Measurements from ENCODE around the gene WDR41.

Gene WDR41

DNA sequence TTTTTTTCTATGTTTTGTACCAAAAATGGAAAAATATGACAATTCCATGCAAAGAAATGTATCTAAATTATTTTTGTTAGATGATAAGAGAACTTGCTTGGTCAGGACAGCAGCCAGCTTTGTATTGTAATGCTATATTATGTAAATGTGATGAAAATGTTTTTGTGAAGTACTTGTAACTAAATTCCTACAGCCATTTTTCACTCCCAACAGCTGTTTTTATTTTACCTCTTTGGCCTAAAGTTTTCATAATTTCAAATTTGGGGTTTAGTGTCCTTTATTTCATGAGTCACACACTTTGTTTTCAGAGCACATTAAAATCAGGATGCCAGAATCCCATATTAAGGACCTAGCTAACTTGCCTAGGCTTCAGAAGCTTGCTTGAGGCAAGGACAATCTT is 64.1 kb downstream of the WDR41 start:
- H3K4me3 ChIP-seq (ENCODE audit: low read depth, low read length), result no peak overlapping the region
- CTCF ChIA-PET, result interaction anchor here (1.7 kb wide), 1 partner anchor 9 kb away, joined by 6 read pairs; no protein-coding TSS in a partner anchor
- no peak for DNase-seq (ENCODE audit: low read depth, low spot score)
- POLR2A ChIA-PET, result no interaction called here
- TF ChIP-seq, protein P1, sequence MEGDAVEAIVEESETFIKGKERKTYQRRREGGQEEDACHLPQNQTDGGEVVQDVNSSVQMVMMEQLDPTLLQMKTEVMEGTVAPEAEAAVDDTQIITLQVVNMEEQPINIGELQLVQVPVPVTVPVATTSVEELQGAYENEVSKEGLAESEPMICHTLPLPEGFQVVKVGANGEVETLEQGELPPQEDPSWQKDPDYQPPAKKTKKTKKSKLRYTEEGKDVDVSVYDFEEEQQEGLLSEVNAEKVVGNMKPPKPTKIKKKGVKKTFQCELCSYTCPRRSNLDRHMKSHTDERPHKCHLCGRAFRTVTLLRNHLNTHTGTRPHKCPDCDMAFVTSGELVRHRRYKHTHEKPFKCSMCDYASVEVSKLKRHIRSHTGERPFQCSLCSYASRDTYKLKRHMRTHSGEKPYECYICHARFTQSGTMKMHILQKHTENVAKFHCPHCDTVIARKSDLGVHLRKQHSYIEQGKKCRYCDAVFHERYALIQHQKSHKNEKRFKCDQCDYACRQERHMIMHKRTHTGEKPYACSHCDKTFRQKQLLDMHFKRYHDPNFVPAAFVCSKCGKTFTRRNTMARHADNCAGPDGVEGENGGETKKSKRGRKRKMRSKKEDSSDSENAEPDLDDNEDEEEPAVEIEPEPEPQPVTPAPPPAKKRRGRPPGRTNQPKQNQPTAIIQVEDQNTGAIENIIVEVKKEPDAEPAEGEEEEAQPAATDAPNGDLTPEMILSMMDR (IDR thresholded peaks at IDR 0.05; ENCODE audit: insufficient read depth, low read length, missing control alignments), result no peak

GRCh38 chr5:77426670-77427069 is 65.4 kb downstream of the WDR41 start:
- no peak for DNase-seq (ENCODE audit: low read depth, low spot score)
- ChIA-PET POLR2A (interaction anchor here (0.6 kb wide), 1 partner anchor 396 kb away, joined by 3 read pairs; the partner anchor contains the start of gene AGGF1), CTCF (interaction anchor here (0.6 to 1.7 kb wide), 5 partner anchors 10 to 281 kb away, joined by 3 to 6 read pairs (median 4); no protein-coding TSS in a partner anchor)
- TF ChIP-seq, protein P1 (IDR thresholded peaks at IDR 0.05; ENCODE audit: insufficient read depth, low read length, missing control alignments), result no peak
- no peak overlapping the region for H3K4me3 ChIP-seq (ENCODE audit: low read depth, low read length)

DNA sequence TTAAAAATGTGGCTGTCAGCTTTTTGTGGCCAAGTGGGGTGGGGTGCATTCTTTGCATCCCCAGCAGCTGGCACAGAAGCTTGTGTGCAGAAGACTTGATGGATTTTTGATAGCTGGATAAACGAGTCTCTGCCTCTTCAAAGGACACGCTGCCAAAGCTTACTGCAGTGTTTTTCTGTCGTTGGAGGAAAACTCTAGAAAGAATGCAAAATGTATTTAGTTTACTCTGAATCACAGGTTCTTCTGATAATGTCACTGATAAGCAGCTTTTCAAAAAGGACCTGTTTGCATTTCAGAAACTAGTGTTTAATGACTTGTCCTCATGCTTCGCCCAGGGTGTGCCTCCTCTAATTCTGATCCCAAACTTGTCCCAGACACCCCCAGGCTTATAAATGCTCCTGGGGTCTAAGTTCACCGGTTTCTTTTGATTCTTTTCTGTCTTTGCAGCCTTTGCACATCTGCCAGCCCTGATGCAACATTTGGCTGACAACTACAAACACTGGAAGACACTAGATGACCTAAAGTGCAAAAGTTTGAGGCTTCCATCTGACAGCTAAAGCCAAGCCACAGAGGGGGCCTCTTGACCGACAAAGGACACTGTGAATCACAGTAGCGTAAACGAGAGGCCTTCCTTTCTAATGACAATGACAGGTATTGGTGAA is 66.0 kb downstream of the WDR41 start:
- H3K4me3 ChIP-seq (ENCODE audit: low read depth, low read length), result no peak overlapping the region
- DNase-seq (ENCODE audit: low read depth, low spot score), result no peak
- ChIA-PET POLR2A (interaction anchor here (0.6 kb wide), 1 partner anchor 396 kb away, joined by 3 read pairs; the partner anchor contains the start of gene AGGF1), CTCF (interaction anchor here (0.8 to 1.7 kb wide), 5 partner anchors 11 to 280 kb away, joined by 3 to 6 read pairs (median 3); no protein-coding TSS in a partner anchor)
- TF ChIP-seq, protein P1 (IDR thresholded peaks at IDR 0.05; ENCODE audit: insufficient read depth, low read length, missing control alignments), result no peak

DNA sequence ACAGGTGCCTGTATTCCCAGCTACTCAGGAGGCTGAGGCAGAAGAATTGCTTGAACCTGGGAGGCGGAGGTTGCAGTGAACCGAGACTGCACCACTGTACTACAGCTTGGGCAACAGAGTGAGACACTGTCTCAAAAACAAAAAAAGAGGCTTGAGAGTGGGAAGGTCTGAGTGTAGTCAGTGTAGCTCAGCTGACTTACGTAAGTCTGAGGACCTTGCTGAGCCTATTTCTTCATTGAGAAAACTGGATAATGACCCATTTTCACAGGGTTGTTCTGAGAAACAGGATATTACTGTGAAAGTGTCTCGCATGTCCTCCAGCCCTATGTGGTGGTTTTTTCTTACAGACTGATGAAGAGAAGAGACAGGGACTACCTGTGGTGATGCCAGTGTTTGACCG is 66.7 kb downstream of the WDR41 start:
- H3K4me3 ChIP-seq (ENCODE audit: low read depth, low read length), result no peak overlapping the region
- ChIA-PET CTCF (interaction anchor here (0.8 kb wide), 1 partner anchor 67 kb away, joined by 3 read pairs; no protein-coding TSS in a partner anchor), POLR2A (no interaction called here)
- DNase-seq (ENCODE audit: low read depth, low spot score), result no peak
- TF ChIP-seq, protein P1 (IDR thresholded peaks at IDR 0.05; ENCODE audit: insufficient read depth, low read length, missing control alignments), result no peak

DNA sequence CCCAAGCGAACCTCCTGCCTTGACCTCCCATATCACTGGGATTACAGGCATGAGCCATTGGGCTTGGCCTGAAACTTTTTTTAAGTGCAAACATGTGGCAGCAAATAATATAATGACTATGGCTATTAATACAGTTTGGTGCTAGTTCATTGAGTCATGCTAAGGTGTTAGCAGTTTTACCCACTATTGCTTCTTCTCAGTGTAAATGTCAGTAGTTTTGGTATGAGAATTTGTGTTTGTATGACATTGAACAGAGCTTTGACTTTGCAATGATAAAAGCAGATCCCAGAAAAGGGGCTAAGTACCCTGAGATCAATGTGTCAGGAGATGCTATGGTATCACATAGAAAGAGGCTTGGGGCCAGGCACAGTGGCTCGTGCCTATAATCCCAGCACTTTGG is 67.2 kb downstream of the WDR41 start:
- no peak for DNase-seq (ENCODE audit: low read depth, low spot score)
- ChIA-PET POLR2A (no interaction called here), CTCF (no interaction called here)
- H3K4me3 ChIP-seq (ENCODE audit: low read depth, low read length), result no peak overlapping the region
- TF ChIP-seq, protein P1 (IDR thresholded peaks at IDR 0.05; ENCODE audit: insufficient read depth, low read length, missing control alignments), result no peak

DNA sequence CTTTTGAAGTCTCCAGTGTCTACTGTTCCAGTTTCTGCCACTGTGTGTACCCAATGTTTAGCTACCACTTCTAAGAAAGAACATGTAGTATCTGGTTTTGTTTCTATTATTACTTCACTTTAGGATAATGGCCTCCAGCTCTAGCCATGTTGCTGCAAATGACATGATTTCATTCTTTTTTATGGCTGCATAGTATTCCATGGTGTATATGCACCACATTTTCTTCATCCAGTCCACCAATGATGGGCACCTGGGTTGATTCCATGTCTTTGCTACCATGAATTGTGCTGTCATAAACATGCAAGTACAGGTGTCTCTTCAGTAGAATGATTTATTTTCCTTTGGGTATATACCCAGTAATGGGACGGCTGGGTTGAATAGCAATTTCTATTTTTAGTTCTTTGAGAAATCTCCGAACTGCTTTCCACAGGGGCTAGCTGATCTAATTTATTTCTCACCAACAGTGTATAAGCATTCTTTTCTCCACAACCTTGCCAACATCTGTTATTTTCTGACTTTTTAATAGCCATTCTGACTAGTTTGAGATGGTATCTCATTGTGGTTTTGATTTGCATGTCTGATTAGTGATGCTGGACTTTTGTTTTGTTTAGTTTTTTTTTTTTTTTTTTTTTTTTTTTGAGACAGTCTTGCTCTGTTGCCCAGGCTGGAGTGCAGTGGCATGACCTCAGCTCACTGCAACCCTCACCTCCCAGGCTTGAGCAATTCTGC is 68.9 kb downstream of the WDR41 start:
- no peak overlapping the region for H3K4me3 ChIP-seq (ENCODE audit: low read depth, low read length)
- CTCF ChIA-PET, result interaction anchor here (0.7 kb wide), 1 partner anchor 278 kb away, joined by 3 read pairs; no protein-coding TSS in a partner anchor
- DNase-seq (ENCODE audit: low read depth, low spot score), result no peak
- POLR2A ChIA-PET, result interaction anchor here (0.6 kb wide), 1 partner anchor 16 kb away, joined by 3 read pairs; no protein-coding TSS in a partner anchor
- TF ChIP-seq, protein P1 (IDR thresholded peaks at IDR 0.05; ENCODE audit: insufficient read depth, low read length, missing control alignments), result no peak

All from AG04449 (cell line).